Neural cell (in vitro differentiated cells): Measurements from ENCODE around the gene MT1X.

Experiments
- EP300 ChIP-seq: fragments of 450-650 bp; conservative IDR thresholded peaks from 2 replicates; pipeline ENCODE4 v1.6.1; 2014; ENCODE audit warnings: antibody characterized with exemption, mild to moderate bottlenecking, moderate library complexity; ENCODE audit not compliant: poor library complexity, severe bottlenecking
- EZH2 ChIP-seq: fragments of 200-600, 300-800 bp; shearing (Covaris generic), sonication (generic); IDR thresholded peaks from 2 replicates; pipeline ENCODE4 v1.6.1; 2014; ENCODE audit warnings: antibody characterized with exemption, low read length, borderline replicate concordance, mild to moderate bottlenecking; ENCODE audit not compliant: insufficient read depth, poor library complexity, severe bottlenecking
- POLR2AphosphoS5 ChIP-seq: IDR thresholded peaks from 2 replicates; pipeline ENCODE4 v1.6.1; 2012
- RAD21 ChIP-seq: fragments of 450-650 bp; conservative IDR thresholded peaks from 2 replicates; pipeline ENCODE4 v1.6.1; 2014; ENCODE audit warnings: antibody characterized with exemption, mild to moderate bottlenecking, moderate library complexity
- TAF1 ChIP-seq: IDR thresholded peaks from 2 replicates; pipeline ENCODE4 v1.6.1; 2012; ENCODE audit warnings: low read depth
- TF ChIP-seq, protein P1 (sequence below): fragments of 450-650 bp; IDR thresholded peaks from 2 replicates; pipeline ENCODE4 v1.5.1; 2014; ENCODE audit warnings: antibody characterized with exemption, mild to moderate bottlenecking, moderate library complexity; ENCODE audit not compliant: poor library complexity, severe bottlenecking

DNA sequence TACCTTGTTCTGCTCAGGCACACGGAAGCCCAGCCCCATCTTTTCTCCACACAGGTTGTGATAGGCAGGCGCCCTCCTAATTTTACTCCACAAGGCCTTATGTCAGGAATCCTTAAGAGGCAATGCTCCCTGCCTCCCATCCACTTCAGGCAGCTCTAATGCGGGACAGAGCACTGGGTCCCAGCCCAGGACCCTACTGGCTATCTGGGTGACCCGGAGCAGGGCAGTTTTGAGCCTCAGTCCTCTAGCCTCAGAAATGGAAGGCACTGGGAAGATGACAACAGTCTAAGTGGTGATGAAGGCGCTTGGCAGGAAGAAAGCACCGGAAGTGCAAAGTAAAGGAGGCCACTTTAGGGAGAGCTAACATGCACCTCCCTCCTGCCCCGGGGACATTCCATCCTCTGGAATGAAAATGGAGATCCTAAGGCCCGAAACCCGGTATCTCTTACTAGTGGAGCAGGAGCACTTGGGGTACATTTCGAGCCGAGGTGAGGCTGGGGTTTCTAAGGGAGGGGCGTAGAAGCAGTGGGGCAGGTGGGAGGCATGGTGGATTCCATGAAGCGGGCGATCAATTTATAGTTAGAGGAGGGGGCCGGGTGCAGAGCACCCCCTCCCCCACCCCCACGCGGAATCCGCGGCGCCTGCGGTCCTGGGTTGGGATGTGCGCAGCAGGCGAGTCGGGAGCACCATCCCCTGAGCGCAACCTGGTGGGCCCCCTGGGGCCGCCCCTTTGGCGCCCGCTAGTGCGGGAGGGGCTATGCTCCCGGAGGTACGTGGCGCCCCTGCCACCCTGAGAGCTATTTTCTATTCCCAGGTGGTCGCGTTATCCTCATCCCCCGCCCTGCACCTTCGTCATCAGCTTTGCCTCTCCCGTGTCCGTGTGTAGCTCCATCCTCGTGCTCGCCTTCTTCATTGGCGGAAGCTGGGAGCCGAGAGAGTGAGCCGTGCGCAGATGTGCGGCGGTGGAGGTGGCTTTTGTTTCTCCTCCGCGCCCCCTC, 19.6 kb upstream of the MT1X start:
- TF ChIP-seq, protein P1, sequence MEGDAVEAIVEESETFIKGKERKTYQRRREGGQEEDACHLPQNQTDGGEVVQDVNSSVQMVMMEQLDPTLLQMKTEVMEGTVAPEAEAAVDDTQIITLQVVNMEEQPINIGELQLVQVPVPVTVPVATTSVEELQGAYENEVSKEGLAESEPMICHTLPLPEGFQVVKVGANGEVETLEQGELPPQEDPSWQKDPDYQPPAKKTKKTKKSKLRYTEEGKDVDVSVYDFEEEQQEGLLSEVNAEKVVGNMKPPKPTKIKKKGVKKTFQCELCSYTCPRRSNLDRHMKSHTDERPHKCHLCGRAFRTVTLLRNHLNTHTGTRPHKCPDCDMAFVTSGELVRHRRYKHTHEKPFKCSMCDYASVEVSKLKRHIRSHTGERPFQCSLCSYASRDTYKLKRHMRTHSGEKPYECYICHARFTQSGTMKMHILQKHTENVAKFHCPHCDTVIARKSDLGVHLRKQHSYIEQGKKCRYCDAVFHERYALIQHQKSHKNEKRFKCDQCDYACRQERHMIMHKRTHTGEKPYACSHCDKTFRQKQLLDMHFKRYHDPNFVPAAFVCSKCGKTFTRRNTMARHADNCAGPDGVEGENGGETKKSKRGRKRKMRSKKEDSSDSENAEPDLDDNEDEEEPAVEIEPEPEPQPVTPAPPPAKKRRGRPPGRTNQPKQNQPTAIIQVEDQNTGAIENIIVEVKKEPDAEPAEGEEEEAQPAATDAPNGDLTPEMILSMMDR, result no peak
- no peak for TF ChIP-seq EP300
- TF ChIP-seq EZH2, result no peak
- TF ChIP-seq RAD21, result no peak
- no peak for TF ChIP-seq TAF1
- TF ChIP-seq POLR2AphosphoS5, result peak; percentile 28
